ENCODE measurements around the gene RPS18. TPM values are rescaled to one million over a fixed set of nuclear protein-coding genes. Genes with fewer than 3 reads are reported as not detected.

The RPS18 gene
- total and polyA plus RNA-seq, 2 of the 13 experiments (the other 11 are each of a cell fraction or from before 2014, with no cell fraction given), result 3,896 to 5,806 TPM

DNA sequence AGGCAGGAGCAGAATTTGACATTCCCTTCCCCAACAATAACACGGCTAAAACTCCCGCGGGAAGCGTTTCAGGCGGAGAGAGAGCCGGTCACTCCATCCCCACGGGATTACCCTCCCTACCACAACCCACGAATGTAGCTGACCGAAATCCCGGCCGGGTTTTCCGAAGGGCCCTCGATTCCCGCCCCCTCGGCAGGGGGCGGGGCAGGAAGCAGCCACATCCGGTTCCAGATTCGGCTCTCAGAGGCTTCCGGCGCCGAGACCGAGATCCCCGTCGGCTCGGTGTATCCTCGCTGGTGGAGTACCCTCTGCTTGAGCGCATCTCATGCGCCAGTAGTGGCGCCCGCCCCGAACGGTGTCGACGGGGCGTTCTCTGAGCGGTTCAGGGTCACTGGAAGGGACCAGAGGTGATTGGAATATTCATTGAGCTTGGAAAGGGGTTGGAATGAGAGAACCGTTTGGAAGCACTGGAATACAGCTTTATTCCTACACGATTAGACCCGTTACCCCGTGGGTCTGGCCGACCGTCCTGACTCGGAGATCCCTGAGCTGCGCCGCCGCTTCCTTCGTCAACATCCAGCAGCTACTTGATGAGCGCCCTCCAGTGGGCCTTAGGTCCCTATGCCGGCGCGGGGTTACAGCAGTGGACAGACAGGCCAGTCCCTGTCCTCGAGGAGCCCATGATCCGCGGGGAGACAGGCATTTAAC is 27.5 kb downstream of the RPS18 start (continued):
- TF ChIP-seq ARHGAP35 (CRISPR knock-in tag; IDR thresholded peaks at IDR 0.05; ENCODE audit: borderline replicate concordance), result peak; percentile 18; the same call in 1 of the 2 replicates
- TF ChIP-seq JUNB (CRISPR knock-in tag; IDR thresholded peaks at IDR 0.05; ENCODE audit: borderline replicate concordance), result 0 out of 2 replicates have a peak, but pooled peaks have one; percentile 6
- TF ChIP-seq, protein P1, sequence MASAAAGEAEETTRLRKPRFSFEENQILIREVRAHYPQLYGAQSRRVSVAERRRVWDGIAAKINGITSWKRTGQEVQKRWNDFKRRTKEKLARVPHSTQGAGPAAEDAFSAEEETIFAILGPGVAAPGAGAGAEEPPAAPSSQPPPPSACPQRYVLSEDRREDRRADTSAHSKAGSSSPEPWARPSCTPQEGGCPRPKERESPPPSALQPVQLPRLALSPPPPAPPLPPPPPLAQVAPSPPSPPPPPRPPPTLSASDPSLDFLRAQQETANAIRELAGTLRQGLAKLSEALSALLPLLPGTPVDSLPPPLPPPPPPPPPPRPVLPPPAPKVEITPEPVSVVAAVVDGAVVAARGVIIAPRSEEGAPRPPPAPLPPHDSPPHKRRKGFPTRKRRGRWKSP (CRISPR knock-in tag; IDR thresholded peaks at IDR 0.05), result peak; percentile 84
- peak; percentile 1; the same call in 1 of the 2 replicates for TF ChIP-seq ZNF619 (CRISPR knock-in tag; IDR thresholded peaks at IDR 0.05)
- peak; percentile 87; the same call in 1 of the 2 replicates for TF ChIP-seq ZNF670 (CRISPR knock-in tag; IDR thresholded peaks at IDR 0.05; ENCODE audit: borderline replicate concordance)
- TF ChIP-seq HOXD1 (CRISPR knock-in tag; IDR thresholded peaks at IDR 0.05), result no peak; the same call in 1 of the 2 replicates
- TF ChIP-seq MED1 (CRISPR knock-in tag; IDR thresholded peaks at IDR 0.05), result peak; percentile 78
- TF ChIP-seq NFRKB (IDR thresholded peaks at IDR 0.05), result no peak
- TF ChIP-seq, protein P2, sequence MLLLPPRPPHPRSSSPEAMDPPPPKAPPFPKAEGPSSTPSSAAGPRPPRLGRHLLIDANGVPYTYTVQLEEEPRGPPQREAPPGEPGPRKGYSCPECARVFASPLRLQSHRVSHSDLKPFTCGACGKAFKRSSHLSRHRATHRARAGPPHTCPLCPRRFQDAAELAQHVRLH (CRISPR knock-in tag; IDR thresholded peaks at IDR 0.05; ENCODE audit: borderline replicate concordance, low read depth), result peak; percentile 83; the same call in 1 of the 2 replicates
- peak; percentile 89 for TF ChIP-seq RBM22 (optimal IDR thresholded peaks at IDR 0.05; ENCODE audit: low read length)
- TF ChIP-seq KMT2B (CRISPR knock-in tag; IDR thresholded peaks at IDR 0.05), result peak; percentile 81
- TF ChIP-seq, protein P3, sequence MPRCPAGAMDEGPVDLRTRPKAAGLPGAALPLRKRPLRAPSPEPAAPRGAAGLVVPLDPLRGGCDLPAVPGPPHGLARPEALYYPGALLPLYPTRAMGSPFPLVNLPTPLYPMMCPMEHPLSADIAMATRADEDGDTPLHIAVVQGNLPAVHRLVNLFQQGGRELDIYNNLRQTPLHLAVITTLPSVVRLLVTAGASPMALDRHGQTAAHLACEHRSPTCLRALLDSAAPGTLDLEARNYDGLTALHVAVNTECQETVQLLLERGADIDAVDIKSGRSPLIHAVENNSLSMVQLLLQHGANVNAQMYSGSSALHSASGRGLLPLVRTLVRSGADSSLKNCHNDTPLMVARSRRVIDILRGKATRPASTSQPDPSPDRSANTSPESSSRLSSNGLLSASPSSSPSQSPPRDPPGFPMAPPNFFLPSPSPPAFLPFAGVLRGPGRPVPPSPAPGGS (CRISPR knock-in tag; IDR thresholded peaks at IDR 0.05), result peak; percentile 52; the same call in 1 of the 2 replicates
- TF ChIP-seq ZNF569 (CRISPR knock-in tag; IDR thresholded peaks at IDR 0.05; ENCODE audit: borderline replicate concordance), result 0 out of 2 replicates have a peak, but pooled peaks have one; percentile 80
- TF ChIP-seq GABPA (IDR thresholded peaks at IDR 0.05; ENCODE audit: low read depth, low read length), result peak; percentile 82
- peak; percentile 93 for TF ChIP-seq GABPA (CRISPR knock-in tag; IDR thresholded peaks at IDR 0.05; ENCODE audit: low read depth)
- no peak for TF ChIP-seq ZNF703 (CRISPR knock-in tag; IDR thresholded peaks at IDR 0.05; ENCODE audit: borderline replicate concordance)
- TF ChIP-seq, protein P4, sequence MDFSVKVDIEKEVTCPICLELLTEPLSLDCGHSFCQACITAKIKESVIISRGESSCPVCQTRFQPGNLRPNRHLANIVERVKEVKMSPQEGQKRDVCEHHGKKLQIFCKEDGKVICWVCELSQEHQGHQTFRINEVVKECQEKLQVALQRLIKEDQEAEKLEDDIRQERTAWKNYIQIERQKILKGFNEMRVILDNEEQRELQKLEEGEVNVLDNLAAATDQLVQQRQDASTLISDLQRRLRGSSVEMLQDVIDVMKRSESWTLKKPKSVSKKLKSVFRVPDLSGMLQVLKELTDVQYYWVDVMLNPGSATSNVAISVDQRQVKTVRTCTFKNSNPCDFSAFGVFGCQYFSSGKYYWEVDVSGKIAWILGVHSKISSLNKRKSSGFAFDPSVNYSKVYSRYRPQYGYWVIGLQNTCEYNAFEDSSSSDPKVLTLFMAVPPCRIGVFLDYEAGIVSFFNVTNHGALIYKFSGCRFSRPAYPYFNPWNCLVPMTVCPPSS (IDR thresholded peaks at IDR 0.05), result no peak
- TF ChIP-seq, protein P5, sequence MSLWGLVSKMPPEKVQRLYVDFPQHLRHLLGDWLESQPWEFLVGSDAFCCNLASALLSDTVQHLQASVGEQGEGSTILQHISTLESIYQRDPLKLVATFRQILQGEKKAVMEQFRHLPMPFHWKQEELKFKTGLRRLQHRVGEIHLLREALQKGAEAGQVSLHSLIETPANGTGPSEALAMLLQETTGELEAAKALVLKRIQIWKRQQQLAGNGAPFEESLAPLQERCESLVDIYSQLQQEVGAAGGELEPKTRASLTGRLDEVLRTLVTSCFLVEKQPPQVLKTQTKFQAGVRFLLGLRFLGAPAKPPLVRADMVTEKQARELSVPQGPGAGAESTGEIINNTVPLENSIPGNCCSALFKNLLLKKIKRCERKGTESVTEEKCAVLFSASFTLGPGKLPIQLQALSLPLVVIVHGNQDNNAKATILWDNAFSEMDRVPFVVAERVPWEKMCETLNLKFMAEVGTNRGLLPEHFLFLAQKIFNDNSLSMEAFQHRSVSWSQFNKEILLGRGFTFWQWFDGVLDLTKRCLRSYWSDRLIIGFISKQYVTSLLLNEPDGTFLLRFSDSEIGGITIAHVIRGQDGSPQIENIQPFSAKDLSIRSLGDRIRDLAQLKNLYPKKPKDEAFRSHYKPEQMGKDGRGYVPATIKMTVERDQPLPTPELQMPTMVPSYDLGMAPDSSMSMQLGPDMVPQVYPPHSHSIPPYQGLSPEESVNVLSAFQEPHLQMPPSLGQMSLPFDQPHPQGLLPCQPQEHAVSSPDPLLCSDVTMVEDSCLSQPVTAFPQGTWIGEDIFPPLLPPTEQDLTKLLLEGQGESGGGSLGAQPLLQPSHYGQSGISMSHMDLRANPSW (CRISPR knock-in tag; IDR thresholded peaks at IDR 0.05; ENCODE audit: borderline replicate concordance), result peak; percentile 94
- peak; percentile 24; the same call in 1 of the 2 replicates for TF ChIP-seq TMF1 (CRISPR knock-in tag; IDR thresholded peaks at IDR 0.05; ENCODE audit: low read depth)
- TF ChIP-seq RAD21 (CRISPR knock-in tag; IDR thresholded peaks at IDR 0.05), result peak; percentile 74

Data from HepG2 (cell line).